ENCODE data around the gene TDP1. TPM values are rescaled to one million over a fixed set of nuclear protein-coding genes. Genes with fewer than 3 reads are reported as not detected.
A peak's percentile ranks its signal among the peaks of the same experiment; 100 is the strongest.
"Not testable (repeated sequence)": the region's sequence is repeated elsewhere in the genome, so short reads cannot be mapped to it uniquely, and the experiment has no call there.

Gene TDP1
- polyA plus RNA-seq, 3 donors, result 25.5 to 27.8 (median 26.7) TPM

GRCh38 chr14:90026608-90027007, 70.9 kb downstream of the TDP1 start:
- DNase-seq (ENCODE audit: extremely low read depth in 1 of 11, low read depth in 9 of 11, low spot score in 4 of 11), result not testable (repeated sequence)

DNA sequence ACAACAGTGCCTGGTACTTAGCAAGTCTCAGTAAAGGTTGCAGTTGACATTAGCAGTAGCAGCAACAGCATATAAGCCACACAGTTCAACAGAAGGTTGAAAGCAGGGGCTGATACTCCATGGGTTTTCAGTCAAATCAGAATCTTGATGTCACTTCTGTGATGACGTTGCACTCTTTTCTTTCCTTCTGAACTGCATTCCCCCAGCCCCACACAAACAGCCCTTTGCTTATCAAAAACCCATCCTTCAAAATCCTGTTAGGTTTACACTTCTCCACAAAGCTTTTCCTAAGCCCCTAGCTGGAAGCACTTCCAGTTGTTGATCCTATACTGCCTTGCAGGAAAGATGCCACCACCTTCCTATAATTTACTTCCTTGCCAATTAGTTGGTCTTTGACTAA, 72.1 kb downstream of the TDP1 start:
- peak in 2 of 11 donors; percentile 4 to 8 for DNase-seq (ENCODE audit: extremely low read depth in 1 of 11, low read depth in 9 of 11, low spot score in 4 of 11)

GRCh38 chr14:90034156-90034555, 78.4 kb downstream of the TDP1 start:
- no peak for DNase-seq (ENCODE audit: extremely low read depth in 1 of 11, low read depth in 9 of 11, low spot score in 4 of 11)

- DNase-seq (ENCODE audit: extremely low read depth in 1 of 11, low read depth in 9 of 11, low spot score in 4 of 11), result no peak
These were observed 79.3 kb downstream of the TDP1 start for GRCh38 chr14:90034835-90035525.

DNA sequence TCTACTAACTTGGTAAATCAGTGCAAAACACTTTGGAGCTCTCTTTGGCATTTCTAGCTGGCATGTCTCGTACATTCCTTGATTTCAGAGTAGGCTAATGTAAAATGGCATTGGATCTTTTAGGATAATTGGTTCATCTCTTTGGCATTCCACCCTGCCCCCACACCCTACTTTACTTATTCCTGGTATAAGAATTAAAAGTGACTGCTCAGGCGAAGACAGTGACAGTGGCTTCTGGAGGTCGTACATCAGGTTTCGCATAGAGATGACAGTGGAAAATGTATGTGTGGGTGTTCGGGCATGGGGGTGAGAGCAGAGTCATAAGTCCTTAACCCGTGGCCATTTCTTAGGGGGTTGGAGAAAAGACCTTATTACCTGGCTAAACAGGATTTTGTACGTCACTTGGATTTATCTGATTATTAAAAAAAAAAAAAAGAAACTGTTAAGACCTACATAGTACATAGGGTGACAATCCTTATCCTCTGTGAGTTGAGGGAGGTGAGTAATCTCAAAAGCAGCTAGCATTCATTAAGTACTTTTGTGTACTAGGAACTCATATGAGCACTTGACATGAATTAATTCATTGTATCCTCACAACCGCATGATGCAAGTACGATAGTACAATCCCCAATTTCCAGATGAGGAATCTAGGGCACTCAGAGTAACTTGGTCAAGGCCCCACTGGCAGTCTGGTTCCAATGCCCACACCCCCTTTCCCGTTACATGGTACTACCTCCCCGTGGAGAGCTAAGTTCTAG, 83.7 kb downstream of the TDP1 start:
- DNase-seq (ENCODE audit: extremely low read depth in 1 of 11, low read depth in 9 of 11, low spot score in 4 of 11), result no peak

- DNase-seq (ENCODE audit: extremely low read depth in 1 of 11, low read depth in 9 of 11, low spot score in 4 of 11), result no peak
These were observed 84.7 kb downstream of the TDP1 start for GRCh38 chr14:90040411-90040810.

- no peak for DNase-seq (ENCODE audit: extremely low read depth in 1 of 11, low read depth in 9 of 11, low spot score in 4 of 11)
These were observed 86.9 kb downstream of the TDP1 start for GRCh38 chr14:90042496-90043252.

GRCh38 chr14:90045616-90046015, 89.9 kb downstream of the TDP1 start:
- DNase-seq (ENCODE audit: extremely low read depth in 1 of 11, low read depth in 9 of 11, low spot score in 4 of 11), result no peak

DNA sequence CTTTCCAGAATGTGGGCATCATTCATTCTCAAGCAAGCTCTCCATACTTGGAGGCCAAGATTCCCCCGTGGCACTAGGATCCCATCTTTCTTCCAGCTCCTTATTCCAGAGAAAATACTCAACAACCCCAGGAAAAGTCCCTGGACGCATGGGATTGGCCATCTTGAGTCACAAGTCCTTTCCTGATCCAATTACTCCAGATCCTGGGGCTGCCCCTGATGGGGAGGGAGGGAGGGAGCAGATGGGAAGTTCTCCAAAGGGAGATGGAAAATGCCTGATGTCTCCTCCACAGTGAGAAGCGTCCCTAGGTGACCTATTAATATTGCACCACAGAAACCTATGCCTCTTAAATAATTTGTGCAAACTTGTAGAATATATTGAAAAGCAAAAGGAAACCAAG, 93.7 kb downstream of the TDP1 start:
- no peak for DNase-seq (ENCODE audit: extremely low read depth in 1 of 11, low read depth in 9 of 11, low spot score in 4 of 11)

- no peak for DNase-seq (ENCODE audit: extremely low read depth in 1 of 11, low read depth in 9 of 11, low spot score in 4 of 11)
These were observed 94.5 kb downstream of the TDP1 start for GRCh38 chr14:90050271-90050670.

DNA sequence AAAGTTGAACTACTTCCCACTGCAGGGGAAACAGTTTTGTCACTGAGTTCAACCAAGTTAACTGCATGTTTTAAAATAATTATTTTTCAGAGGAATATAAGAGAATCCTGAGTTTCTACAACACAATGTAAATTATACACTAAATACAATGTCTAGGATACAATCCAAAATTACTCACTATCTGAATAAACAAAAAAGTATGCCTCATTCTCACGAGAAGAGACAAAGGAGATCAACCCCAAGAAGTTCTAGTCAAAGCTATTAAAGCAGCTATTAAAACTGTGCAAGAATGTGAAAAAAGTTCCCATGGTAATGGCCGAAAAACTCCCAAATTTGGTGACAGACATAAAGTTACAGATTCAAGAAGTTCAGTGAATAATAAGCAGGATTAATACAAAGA, 97.3 kb downstream of the TDP1 start:
- no peak for DNase-seq (ENCODE audit: extremely low read depth in 1 of 11, low read depth in 9 of 11, low spot score in 4 of 11)

GRCh38 chr14:90054803-90055202, 99.1 kb downstream of the TDP1 start:
- no peak for DNase-seq (ENCODE audit: extremely low read depth in 1 of 11, low read depth in 9 of 11, low spot score in 4 of 11)

GRCh38 chr14:90056826-90057225, 101.1 kb downstream of the TDP1 start:
- no peak for DNase-seq (ENCODE audit: extremely low read depth in 1 of 11, low read depth in 9 of 11, low spot score in 4 of 11)

DNA sequence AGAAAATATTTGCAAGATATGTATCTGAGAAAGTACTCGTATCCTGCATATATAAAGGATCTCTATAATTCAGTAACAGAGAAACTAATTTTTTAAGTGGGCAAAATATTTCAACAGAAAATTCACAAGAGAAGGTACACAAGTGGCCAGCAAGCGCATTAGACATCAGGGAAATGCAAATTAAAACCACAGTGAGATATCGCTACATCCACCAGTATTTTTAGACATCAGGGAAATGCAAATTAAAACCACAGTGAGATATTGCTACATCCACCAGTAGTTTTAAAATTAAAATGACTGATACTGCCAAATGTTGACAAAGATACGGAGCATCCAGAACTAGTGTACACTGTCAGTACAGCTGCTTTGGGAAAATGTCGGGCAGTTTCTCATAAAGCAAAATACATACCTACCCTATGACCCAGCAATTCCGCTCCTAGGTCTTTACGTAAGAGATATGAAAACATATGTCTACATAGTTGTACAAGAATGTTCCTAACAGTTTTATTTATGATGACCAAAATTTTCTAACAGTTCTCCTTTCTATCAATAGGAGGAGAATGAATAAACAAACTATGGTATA, 103.2 kb downstream of the TDP1 start:
- DNase-seq (ENCODE audit: extremely low read depth in 1 of 11, low read depth in 9 of 11, low spot score in 4 of 11), result no peak

- peak in 7 of 11 donors; percentile 20 to 53 (median 34) for DNase-seq (ENCODE audit: extremely low read depth in 1 of 11, low read depth in 9 of 11, low spot score in 4 of 11)
These were observed 104.7 kb downstream of the TDP1 start for GRCh38 chr14:90060312-90060964.

DNA sequence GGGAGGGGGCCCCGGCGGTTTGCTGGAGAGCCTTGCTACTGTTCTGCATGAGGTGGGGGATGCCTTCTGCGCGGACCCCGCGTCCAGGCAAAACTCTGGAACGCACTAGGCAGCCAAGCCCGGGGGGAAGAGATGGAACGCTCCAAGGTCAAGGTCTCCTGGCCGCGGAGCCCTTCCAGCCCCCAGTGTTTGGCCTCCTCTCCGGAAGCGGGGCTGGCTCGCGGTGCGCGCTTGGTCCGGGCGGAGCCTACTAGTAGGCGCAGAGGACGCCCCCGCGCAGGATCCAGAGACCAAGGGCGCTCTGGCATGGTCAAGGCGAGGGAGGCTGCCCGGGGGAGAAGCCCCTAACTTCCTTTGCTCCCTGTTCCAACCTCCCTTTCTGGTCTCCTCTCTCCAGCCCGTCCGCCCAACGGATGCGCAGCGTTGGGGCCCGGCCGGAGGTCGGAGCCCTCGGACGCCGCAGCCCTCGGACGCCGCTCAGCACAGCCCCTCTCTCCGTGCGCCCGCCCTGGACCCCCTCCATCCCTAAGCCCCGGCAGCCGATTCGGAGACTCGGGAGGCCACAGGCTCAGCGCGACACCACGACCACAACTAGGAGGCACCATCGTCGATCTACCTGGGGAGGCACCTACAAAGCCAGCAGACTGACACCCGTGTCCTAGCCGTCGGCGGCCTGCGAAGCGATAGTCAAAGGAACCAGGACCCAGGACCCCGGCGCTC, 105.4 kb downstream of the TDP1 start:
- no peak for DNase-seq (ENCODE audit: extremely low read depth in 1 of 11, low read depth in 9 of 11, low spot score in 4 of 11)

GRCh38 chr14:90061685-90062126, 106.0 kb downstream of the TDP1 start, which contains the start of gene KCNK13:
KCNK13 (plus strand) TSS chr14:90061994; CDS start chr14:90062206, 212 bp downstream.
- no peak for DNase-seq (ENCODE audit: extremely low read depth in 1 of 11, low read depth in 9 of 11, low spot score in 4 of 11)

GRCh38 chr14:90062127-90062794, 106.5 kb downstream of the TDP1 start:
- DNase-seq (ENCODE audit: extremely low read depth in 1 of 11, low read depth in 9 of 11, low spot score in 4 of 11), result no peak
